SK-N-SH (cell line): ENCODE measurements around the gene BTG3. TPM values are rescaled to one million over a fixed set of nuclear protein-coding genes. Genes with fewer than 3 reads are reported as not detected.

Source experiments
- CTCF ChIA-PET: fragments of 300-600, 350-600 bp; formaldehyde crosslinking; extraction: SDS; loops from one replicate; lab custom pipeline; 2021; lab: Yijun Ruan, JAX
- POLR2A ChIA-PET: fragments of 350-600 bp; sonication (Branson Sonifier 250); formaldehyde crosslinking; extraction: SDS; loops from one replicate; lab custom pipeline; 2020; ENCODE audit warnings: antibody characterized with exemption, inconsistent platforms; lab: Yijun Ruan, JAX
- DNase-seq: peaks from one replicate; pipeline ENCODE4 v3.0.0; 2012
- H2AFZ ChIP-seq: fragments of 200-600 bp; sonication (generic); 2 replicates; pipeline ENCODE4 v1.8.1; 2016; ENCODE audit warnings: antibody characterized with exemption, mild to moderate bottlenecking, low read depth
- H3F3A ChIP-seq: fragments of 200-600 bp; sonication (generic); replicated peaks from 2 replicates; pipeline ENCODE3; 2016; ENCODE audit warnings: antibody characterized with exemption, mild to moderate bottlenecking; ENCODE audit not compliant: insufficient read depth
- H3K27ac ChIP-seq, 2 experiments: fragments of 200-500 bp in 1 of 2; fragments of 200-600 bp in 1 of 2; sonication (Bioruptor generic) in 1 of 2; sonication (generic), shearing (Covaris generic) in 1 of 2; 2 replicates each; pipeline versions ENCODE4 v1.5.1 to v1.6.1; 2014 to 2016; ENCODE audit warnings: low read depth in 2 of 2, inconsistent platforms in 1 of 2, low read length in 1 of 2, mild to moderate bottlenecking in 1 of 2, mixed read lengths in 1 of 2
- H3K27me3 ChIP-seq: fragments of 200-600 bp; sonication (generic), shearing (Covaris generic); 2 replicates; pipeline ENCODE4 v1.6.1; 2016; ENCODE audit warnings: mixed run types; ENCODE audit not compliant: insufficient read depth
- H3K36me3 ChIP-seq, 2 experiments: fragments of 200-500 bp in 1 of 2; fragments of 200-600 bp in 1 of 2; sonication (Bioruptor generic) in 1 of 2; sonication (generic) in 1 of 2; replicated peaks in 1 of 2; 2 replicates each; pipeline versions ENCODE3 to v1.5.1; 2014 to 2016; ENCODE audit warnings: low read length in 1 of 2, mild to moderate bottlenecking in 1 of 2; ENCODE audit not compliant: insufficient read depth in 2 of 2, control insufficient read depth in 1 of 2
- H3K4me1 ChIP-seq, 2 experiments: fragments of 200-500 bp in 1 of 2; fragments of 200-600 bp in 1 of 2; sonication (Bioruptor generic) in 1 of 2; sonication (generic), shearing (Covaris generic) in 1 of 2; 2 replicates each; pipeline versions ENCODE4 v1.5.1 to v1.6.1; 2014 to 2016; ENCODE audit warnings: low read depth in 1 of 2, low read length in 1 of 2, mixed run types in 1 of 2; ENCODE audit not compliant: insufficient read depth in 2 of 2, control insufficient read depth in 1 of 2
- H3K4me2 ChIP-seq: fragments of 200-600 bp; sonication (generic), shearing (Covaris generic); 2 replicates; pipeline ENCODE4 v1.6.1; 2017; ENCODE audit warnings: mixed run types
- H3K4me3 ChIP-seq, 2 experiments: fragments of 200-500 bp in 1 of 2; fragments of 200-600 bp in 1 of 2; sonication (Bioruptor generic) in 1 of 2; sonication (generic), shearing (Covaris generic) in 1 of 2; 2 replicates each; pipeline versions ENCODE4 v1.5.1 to v1.8.1; 2014 to 2016; ENCODE audit warnings: low read depth in 2 of 2, inconsistent platforms in 1 of 2, low read length in 1 of 2, mild to moderate bottlenecking in 1 of 2, mixed read lengths in 1 of 2, moderate library complexity in 1 of 2
- H3K79me2 ChIP-seq: fragments of 200-600 bp; sonication (generic); 2 replicates; pipeline ENCODE4 v1.8.1; 2017; ENCODE audit warnings: mild to moderate bottlenecking; ENCODE audit not compliant: insufficient read depth
- H3K9ac ChIP-seq: fragments of 200-600 bp; sonication (generic); 2 replicates; pipeline ENCODE4 v1.6.1; 2017; ENCODE audit warnings: mixed run types
- H3K9me2 ChIP-seq: fragments of 200-600 bp; sonication (generic); 2 replicates; pipeline ENCODE4 v1.6.1; 2017; ENCODE audit warnings: mixed run types
- H3K9me3 ChIP-seq: fragments of 200-600 bp; sonication (generic); 2 replicates; pipeline ENCODE4 v1.6.1; 2017; ENCODE audit warnings: mixed run types, mild to moderate bottlenecking, moderate library complexity
- H4K20me1 ChIP-seq: fragments of 200-600 bp; sonication (generic); 2 replicates; pipeline ENCODE4 v1.6.1; 2017; ENCODE audit warnings: mild to moderate bottlenecking, mixed run types; ENCODE audit not compliant: insufficient read depth
- CHD2 ChIP-seq: fragments of 150-350 bp; IDR thresholded peaks from 2 replicates; pipeline ENCODE4 v1.6.1; 2018; ENCODE audit warnings: low read length; ENCODE audit not compliant: partially characterized antibody
- EZH2phosphoT487 ChIP-seq: fragments of 200-600 bp; sonication (generic); IDR thresholded peaks from 2 replicates; pipeline ENCODE4 v1.6.1; 2017; ENCODE audit warnings: low read depth, mixed run types, mild to moderate bottlenecking, antibody characterized with exemption, moderate library complexity, borderline replicate concordance
- FOXJ3 ChIP-seq: sonication (generic); formaldehyde crosslinking; IDR thresholded peaks from 2 replicates; pipeline ENCODE4 v1.5.1; 2020; ENCODE audit warnings: mild to moderate bottlenecking, missing genetic modification reagents
- FOXM1 ChIP-seq: IDR thresholded peaks from 2 replicates; pipeline ENCODE4 v1.4.0; 2012; ENCODE audit warnings: low read depth, mild to moderate bottlenecking
- GABPA ChIP-seq: IDR thresholded peaks from 2 replicates; pipeline ENCODE4 v1.4.0; 2012; ENCODE audit warnings: low read depth, mild to moderate bottlenecking
- GATA2 ChIP-seq: sonication (generic); formaldehyde crosslinking; IDR thresholded peaks from 2 replicates; pipeline ENCODE4 v1.5.0; 2020; ENCODE audit warnings: mild to moderate bottlenecking, missing genetic modification reagents
- JUND ChIP-seq: IDR thresholded peaks from 2 replicates; pipeline ENCODE4 v1.4.0; 2012
- MAX ChIP-seq: IDR thresholded peaks from 2 replicates; pipeline ENCODE4 v1.4.0; 2012; ENCODE audit warnings: low read depth
- MXI1 ChIP-seq: IDR thresholded peaks from 2 replicates; pipeline ENCODE4 v1.6.1; 2012; ENCODE audit warnings: mild to moderate bottlenecking, low read depth, low read length, improper control_type of control experiment
- NFIC ChIP-seq: IDR thresholded peaks from 2 replicates; pipeline ENCODE4 v1.4.0; 2012; ENCODE audit warnings: borderline replicate concordance
- NRF1 ChIP-seq: IDR thresholded peaks from 2 replicates; pipeline ENCODE4 v1.6.1; 2012; ENCODE audit warnings: low read depth, mild to moderate bottlenecking, low read length
- RAD21 ChIP-seq: IDR thresholded peaks from 2 replicates; pipeline ENCODE4 v1.6.1; 2012; ENCODE audit warnings: mild to moderate bottlenecking, low read length
- RCOR1 ChIP-seq: fragments of 150-350 bp; IDR thresholded peaks from 2 replicates; pipeline ENCODE4 v1.6.1; 2017; ENCODE audit warnings: antibody characterized with exemption, low read length
- RFX5 ChIP-seq: IDR thresholded peaks from 2 replicates; pipeline ENCODE4 v1.6.1; 2012; ENCODE audit warnings: mild to moderate bottlenecking, improper control_type of control experiment, low read length
- SMC3 ChIP-seq: IDR thresholded peaks from 2 replicates; pipeline ENCODE4 v1.6.1; 2012; ENCODE audit warnings: low read depth, low read length, improper control_type of control experiment
- TAF1 ChIP-seq: IDR thresholded peaks from 2 replicates; pipeline ENCODE4 v1.6.1; 2012; ENCODE audit warnings: low read depth, mild to moderate bottlenecking, low read length, moderate library complexity, borderline replicate concordance
- YY1 ChIP-seq: IDR thresholded peaks from 2 replicates; pipeline ENCODE4 v1.4.0; 2012; ENCODE audit warnings: low read depth, mild to moderate bottlenecking
- WGBS: methylation state at CpG from one replicate; pipeline ENCODE4 v1.1.6; 2017; ENCODE audit warnings: low lambda C conversion rate; 5-methylcytosine and 5-hydroxymethylcytosine counted together
- polyA plus RNA-seq, 3 experiments: library from polyadenylated mRNA; depleted of rRNA; stranded (reverse); fragments of >200 nt; gene quantifications; 2 replicates each; pipeline ENCODE4 v1.2.3, GENCODE V29; 2012
- TF ChIP-seq, protein P1 (sequence below): IDR thresholded peaks from 2 replicates; pipeline ENCODE4; 2012
- TF ChIP-seq, protein P2 (sequence below): IDR thresholded peaks from 2 replicates; pipeline ENCODE4 v1.6.1; 2012; ENCODE audit warnings: mild to moderate bottlenecking, low read depth, low read length, moderate library complexity
- TF ChIP-seq, protein P3 (sequence below): fragments of 150-350 bp; IDR thresholded peaks from 2 replicates; pipeline ENCODE4 v1.6.1; 2016; ENCODE audit warnings: mild to moderate bottlenecking, low read depth, low read length

BTG3 gene
- polyA plus RNA-seq, 1 of the 3 experiments (the other 2 are of a cell fraction) = 36.7 TPM

DNA sequence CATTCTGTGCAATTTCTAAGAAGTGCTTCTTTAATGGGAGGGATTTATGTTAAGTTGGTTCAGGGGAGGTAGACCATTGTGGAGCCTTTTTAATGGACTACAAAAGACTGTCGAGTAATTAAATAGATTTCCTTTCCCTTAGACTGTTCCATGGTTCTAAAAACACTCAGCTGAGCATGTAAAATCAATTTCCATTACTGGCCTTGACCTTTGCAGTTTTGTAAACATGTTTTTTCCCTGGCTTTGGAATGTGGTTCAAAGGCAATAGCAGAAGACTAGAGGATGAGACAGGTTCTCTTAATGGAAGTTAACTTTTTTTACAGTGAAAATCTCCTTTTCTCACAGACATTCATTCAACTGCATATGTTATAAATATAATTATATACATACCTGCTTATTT lies 37.6 kb upstream of the BTG3 start:
- TF ChIP-seq SMC3 (no peak), GABPA (no peak), JUND (no peak), FOXM1 (no peak), FOXJ3 (no peak), RAD21 (no peak), MXI1 (no peak), EZH2phosphoT487 (no peak), CHD2 (no peak), GATA2 (CRISPR knock-in tag) (no peak)
- TF ChIP-seq, protein P1, sequence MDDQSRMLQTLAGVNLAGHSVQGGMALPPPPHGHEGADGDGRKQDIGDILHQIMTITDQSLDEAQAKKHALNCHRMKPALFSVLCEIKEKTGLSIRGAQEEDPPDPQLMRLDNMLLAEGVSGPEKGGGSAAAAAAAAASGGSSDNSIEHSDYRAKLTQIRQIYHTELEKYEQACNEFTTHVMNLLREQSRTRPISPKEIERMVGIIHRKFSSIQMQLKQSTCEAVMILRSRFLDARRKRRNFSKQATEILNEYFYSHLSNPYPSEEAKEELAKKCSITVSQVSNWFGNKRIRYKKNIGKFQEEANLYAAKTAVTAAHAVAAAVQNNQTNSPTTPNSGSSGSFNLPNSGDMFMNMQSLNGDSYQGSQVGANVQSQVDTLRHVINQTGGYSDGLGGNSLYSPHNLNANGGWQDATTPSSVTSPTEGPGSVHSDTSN = no peak
- Histone ChIP-seq H3K79me2 (no peaks in the 10 kb centered on the region), H3K9me2 (no peaks in the 10 kb centered on the region), H3K27me3 (no peaks in the 10 kb centered on the region), H4K20me1 (no peaks in the 10 kb centered on the region), H3K9me3 (no peaks in the 10 kb centered on the region), H3K36me3 (no peaks in the 10 kb centered on the region), H3F3A (no peaks in the 10 kb centered on the region), H3K27ac (no peak overlapping the region), H3K9ac (no peak overlapping the region), H3K4me1 (no peaks in the 10 kb centered on the region), H3K4me2 (no peak overlapping the region), H2AFZ (no peak overlapping the region), H3K4me3 (no peak overlapping the region)
- ChIA-PET POLR2A (no interaction called here), CTCF (no interaction called here)
- no peak for DNase-seq
- whole genome bisulfite sequencing = 0% methylated on average over 1 of the region's 1 CpG

GRCh38 chr21:17646790-17647189 lies 34.1 kb upstream of the BTG3 start:
- POLR2A ChIA-PET = no interaction called here

More at GRCh38 chr21:17646790-17647189, 34.1 kb upstream of the BTG3 start:
- no peak overlapping the region for H3K27ac ChIP-seq
- H3K27me3 ChIP-seq = no peaks in the 10 kb centered on the region
- H3K4me2 ChIP-seq = no peak overlapping the region
- no peak overlapping the region for H3K4me3 ChIP-seq
- TF ChIP-seq NRF1 = no peak
- no peak for TF ChIP-seq GATA2 (CRISPR knock-in tag)
- no peak for TF ChIP-seq RAD21
- no peak for TF ChIP-seq NFIC
- TF ChIP-seq, protein P1 = no peak
- TF ChIP-seq TAF1 = no peak
- TF ChIP-seq EZH2phosphoT487 = no peak
- TF ChIP-seq RFX5 = no peak
- no peak for TF ChIP-seq MAX
- TF ChIP-seq FOXJ3 = no peak
- no peak for TF ChIP-seq YY1
- no peak for TF ChIP-seq CHD2
- no peak for TF ChIP-seq RCOR1
- TF ChIP-seq JUND = no peak
- TF ChIP-seq SMC3 = no peak
- TF ChIP-seq, protein P2, sequence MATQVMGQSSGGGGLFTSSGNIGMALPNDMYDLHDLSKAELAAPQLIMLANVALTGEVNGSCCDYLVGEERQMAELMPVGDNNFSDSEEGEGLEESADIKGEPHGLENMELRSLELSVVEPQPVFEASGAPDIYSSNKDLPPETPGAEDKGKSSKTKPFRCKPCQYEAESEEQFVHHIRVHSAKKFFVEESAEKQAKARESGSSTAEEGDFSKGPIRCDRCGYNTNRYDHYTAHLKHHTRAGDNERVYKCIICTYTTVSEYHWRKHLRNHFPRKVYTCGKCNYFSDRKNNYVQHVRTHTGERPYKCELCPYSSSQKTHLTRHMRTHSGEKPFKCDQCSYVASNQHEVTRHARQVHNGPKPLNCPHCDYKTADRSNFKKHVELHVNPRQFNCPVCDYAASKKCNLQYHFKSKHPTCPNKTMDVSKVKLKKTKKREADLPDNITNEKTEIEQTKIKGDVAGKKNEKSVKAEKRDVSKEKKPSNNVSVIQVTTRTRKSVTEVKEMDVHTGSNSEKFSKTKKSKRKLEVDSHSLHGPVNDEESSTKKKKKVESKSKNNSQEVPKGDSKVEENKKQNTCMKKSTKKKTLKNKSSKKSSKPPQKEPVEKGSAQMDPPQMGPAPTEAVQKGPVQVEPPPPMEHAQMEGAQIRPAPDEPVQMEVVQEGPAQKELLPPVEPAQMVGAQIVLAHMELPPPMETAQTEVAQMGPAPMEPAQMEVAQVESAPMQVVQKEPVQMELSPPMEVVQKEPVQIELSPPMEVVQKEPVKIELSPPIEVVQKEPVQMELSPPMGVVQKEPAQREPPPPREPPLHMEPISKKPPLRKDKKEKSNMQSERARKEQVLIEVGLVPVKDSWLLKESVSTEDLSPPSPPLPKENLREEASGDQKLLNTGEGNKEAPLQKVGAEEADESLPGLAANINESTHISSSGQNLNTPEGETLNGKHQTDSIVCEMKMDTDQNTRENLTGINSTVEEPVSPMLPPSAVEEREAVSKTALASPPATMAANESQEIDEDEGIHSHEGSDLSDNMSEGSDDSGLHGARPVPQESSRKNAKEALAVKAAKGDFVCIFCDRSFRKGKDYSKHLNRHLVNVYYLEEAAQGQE = no peak
- TF ChIP-seq, protein P3, sequence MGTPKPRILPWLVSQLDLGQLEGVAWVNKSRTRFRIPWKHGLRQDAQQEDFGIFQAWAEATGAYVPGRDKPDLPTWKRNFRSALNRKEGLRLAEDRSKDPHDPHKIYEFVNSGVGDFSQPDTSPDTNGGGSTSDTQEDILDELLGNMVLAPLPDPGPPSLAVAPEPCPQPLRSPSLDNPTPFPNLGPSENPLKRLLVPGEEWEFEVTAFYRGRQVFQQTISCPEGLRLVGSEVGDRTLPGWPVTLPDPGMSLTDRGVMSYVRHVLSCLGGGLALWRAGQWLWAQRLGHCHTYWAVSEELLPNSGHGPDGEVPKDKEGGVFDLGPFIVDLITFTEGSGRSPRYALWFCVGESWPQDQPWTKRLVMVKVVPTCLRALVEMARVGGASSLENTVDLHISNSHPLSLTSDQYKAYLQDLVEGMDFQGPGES = no peak
- TF ChIP-seq, all 33 proteins: peak for 0
- H3F3A ChIP-seq = no peaks in the 10 kb centered on the region
- H4K20me1 ChIP-seq = no peaks in the 10 kb centered on the region
- CTCF ChIA-PET = no interaction called here
- H3K79me2 ChIP-seq = no peaks in the 10 kb centered on the region
- no peak for DNase-seq
- H3K9me2 ChIP-seq = no peaks in the 10 kb centered on the region
- 29% methylated on average over 4 of the region's 4 CpGs for WGBS
- H3K9ac ChIP-seq = no peak overlapping the region
- H3K9me3 ChIP-seq = no peaks in the 10 kb centered on the region
- no peak overlapping the region for H2AFZ ChIP-seq
- H3K36me3 ChIP-seq = no peaks in the 10 kb centered on the region
- no peaks in the 10 kb centered on the region for H3K4me1 ChIP-seq
